NCI-H82 treated with DMSO at 0.1 percent for 48 hours (cell line): ENCODE measurements around the gene SEC23A.
"Not testable (repeated sequence)": the region's sequence is repeated elsewhere in the genome, so short reads cannot be mapped to it uniquely, and the experiment has no call there.

Source experiments
- DNase-seq: peaks from one replicate; lab custom pipeline; 2025; ENCODE audit not compliant: unreplicated experiment; lab: John Stamatoyannopoulos, UW

Gene SEC23A

GRCh38 chr14:39102969-39103957, at the start of gene SEC23A:
SEC23A (minus strand) TSS chr14:39103235; CDS start chr14:39096118, 7,117 bp downstream.
- DNase-seq: peak; percentile 55

DNA sequence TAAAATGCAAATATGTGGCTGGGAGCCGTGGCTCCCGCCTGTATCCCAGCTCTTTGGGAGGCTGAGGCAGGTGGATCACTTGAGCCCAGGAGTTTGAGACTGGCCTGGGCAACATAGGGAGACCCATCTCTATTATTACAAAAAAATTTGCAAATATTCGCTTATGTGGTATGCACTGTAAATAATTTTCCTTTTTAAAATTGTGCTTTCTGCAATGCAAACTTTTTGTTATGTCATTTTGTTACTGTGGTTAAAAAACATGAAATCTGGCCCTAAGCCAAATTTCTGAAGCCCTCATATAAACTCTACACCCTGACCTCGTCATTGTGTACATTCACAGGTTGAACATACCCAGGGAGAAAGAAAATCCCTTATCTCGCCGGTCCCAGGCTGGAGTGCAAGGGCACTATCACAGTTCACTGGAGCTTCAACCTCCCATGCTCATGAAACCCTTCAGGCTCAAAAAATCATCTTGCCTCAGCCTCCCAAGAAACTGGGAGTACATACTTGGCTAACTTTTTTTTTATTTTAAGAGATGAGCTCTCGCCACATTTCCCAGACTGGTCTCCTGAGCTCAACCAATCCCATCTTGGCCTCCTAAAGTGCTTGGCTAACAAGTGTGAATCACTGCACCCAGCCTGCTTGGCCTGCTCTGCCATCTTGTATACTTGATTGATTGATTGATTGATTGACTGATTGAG, 42.4 kb upstream of the SEC23A start:
- DNase-seq: no peak

GRCh38 chr14:39143226-39143625, 40.2 kb upstream of the SEC23A start:
- DNase-seq: not testable (repeated sequence)

DNA sequence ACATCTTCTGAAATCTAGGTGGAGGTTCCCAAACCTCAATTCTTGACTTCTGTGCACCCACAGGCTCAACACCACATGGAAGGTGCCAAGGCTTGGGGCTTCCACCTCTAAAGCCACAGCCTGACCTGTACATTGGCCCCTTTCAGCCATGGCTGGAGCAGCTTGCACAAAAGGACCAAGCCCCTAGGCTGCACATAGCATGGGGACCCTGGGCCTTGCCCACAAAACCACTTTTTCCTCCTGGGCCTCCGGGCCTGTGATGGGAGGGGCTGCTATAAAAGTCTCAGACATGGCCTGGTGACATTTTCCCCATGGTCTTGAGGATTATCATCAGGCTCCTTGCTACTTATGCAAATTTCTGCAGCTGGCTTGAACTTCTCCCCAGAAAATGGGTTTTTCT, 38.6 kb upstream of the SEC23A start:
- DNase-seq: not testable (repeated sequence)

DNA sequence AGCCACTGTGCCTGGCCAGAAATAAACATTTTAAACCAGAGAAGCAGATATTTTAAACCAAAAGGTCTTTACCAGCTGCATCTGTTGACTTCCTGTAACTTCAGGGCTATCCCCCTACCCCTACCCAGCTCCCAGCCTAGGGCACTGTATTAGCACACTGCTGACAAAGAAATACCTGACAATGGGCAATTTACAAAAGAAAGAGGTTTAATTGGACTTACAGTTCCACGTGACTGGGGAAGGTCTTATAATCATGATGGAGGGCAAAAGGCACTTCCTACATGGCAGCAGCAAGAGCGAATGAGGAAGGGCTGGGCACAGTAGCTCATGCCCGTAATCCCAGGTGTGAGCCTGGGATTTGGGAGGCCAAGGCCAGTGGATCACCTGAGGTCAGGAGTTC, 37.1 kb upstream of the SEC23A start:
- DNase-seq: no peak

- DNase-seq: no peak
Observed at GRCh38 chr14:39138440-39138839, 35.4 kb upstream of the SEC23A start.

DNA sequence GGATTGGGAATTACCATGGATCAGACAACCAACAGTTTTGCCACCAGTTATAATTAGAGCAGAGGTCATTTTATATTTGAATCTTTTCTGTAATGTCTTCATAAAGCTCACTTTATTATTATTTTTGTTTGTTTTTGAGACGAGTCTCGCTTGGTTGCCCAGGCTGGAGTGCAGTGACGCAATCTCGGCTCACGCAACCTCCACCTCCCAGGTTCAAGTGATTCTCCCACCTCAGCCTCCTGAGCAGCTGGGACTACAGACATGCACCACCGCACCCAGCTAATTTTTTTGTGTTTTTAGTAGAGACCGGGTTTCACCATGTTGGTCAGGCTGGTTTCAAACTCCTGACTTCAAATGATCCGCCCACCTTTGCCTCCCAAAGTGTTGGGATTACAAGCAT, 34.8 kb upstream of the SEC23A start:
- not testable (repeated sequence) for DNase-seq

DNA sequence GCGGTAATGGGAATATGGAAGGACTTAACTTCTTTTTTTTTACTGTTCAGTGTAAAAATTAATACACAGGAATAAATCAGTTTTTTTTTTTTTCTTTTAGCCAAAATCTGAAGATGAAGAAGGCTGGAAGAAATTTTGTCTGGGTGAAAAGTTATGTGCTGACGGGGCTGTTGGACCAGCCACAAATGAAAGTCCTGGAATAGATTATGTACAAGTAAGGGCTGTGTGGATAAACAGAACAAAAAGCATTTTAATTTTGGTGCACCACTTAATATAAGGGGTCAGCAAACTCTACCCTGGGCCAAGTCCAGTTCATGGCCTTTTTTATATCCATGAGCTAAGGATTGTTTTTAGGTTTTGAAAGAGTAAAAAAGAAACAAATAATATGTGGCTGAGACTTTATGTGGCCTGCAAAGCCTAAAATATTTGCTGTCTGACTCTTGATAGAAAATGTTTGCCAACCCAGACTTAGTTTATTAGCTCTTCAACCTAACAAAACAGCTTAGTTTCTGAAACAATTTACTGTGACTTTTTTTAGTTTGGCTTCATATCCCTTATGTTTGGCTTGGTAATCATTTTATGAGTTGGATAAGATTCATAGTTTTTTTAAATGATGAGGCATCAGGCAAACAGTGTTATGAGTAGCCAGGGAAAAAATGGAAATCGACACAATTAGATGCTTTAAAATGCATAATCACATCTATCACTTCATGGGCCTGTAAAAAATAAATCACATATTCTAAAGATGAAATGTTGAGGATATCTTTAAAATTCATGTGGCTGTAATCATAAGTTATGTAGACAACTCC, 19.5 kb upstream of the SEC23A start:
- DNase-seq: no peak

DNA sequence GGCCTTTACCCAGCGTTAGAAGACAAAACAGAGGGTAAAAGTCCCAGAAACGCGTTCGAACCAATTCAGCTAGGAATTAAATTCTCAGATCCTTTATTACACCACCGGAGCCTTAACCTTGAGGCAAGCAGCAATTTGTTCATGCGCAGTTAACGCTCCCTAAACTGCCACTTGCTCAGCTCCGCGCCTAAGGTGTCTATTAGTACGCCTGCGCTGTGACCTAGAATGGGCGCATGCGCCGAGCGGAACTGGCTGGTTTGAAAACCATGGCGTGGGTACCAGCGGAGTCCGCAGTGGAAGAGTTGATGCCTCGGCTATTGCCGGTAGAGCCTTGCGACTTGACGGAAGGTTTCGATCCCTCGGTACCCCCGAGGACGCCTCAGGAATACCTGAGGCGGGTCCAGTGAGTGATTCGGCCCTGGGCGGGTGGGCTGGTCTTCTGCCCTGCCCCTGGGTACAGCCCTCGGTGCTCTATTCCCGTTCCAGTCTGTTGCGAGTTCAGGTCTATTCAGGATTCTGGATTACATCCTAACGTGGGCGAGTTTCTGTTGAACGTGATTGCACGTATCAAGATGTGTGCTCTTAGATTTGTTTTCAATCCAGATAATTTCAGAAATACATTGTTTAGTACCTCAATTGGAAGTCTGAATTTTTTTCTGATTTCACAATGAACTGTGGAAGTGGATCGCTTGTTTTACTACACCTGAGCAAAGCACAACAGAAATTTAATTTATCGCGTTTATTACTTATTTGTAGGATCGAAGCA, 11.2 kb upstream of the SEC23A start, which contains the start of gene GEMIN2:
TSS of gene GEMIN2 (plus strand) at position 251 of the 766 bp plus-strand sequence. CDS start at position 267, 16 bp downstream.
- DNase-seq: peak; percentile 76

DNA sequence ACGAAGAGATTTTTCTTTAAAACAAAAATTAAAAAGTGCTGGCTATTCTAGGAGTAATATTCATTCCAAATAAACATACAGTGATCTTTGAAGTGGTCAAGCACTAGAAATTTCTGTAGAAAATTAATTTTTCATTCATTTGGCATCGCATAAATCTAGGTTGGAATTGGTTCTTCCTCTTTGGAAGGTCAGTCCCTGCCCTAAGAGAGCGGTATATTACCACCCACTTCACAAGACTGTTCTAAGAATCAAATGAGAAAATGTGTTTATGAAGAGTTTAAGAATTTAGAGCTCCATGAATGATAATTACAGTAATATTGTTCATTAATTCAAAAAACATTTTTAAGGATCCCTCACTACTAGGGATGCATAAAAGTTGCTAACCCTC, 10.6 kb upstream of the SEC23A start:
- no peak for DNase-seq

GRCh38 chr14:39109893-39110715, 7.1 kb upstream of the SEC23A start:
- no peak for DNase-seq

- DNase-seq: no peak
Observed at GRCh38 chr14:39108791-39109190, 5.8 kb upstream of the SEC23A start.

DNA sequence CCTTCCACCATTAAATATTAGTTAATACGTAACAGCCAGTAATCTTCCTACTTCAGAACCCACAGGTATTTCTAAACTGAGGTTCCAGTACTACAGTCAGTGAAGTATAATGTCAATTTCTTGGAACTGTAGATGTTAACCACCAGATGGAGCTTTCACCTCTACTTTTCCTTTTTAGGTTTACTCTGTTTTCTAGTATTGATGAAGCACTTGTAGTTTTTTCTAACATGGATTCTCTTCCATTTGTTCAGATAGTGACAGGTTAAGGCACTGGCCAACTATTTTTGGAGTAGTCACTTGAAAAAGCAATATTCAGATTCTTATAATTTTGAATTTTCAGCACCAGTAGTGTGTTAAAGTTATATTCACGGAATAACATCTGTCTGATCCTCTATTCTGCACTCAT, 4.6 kb upstream of the SEC23A start:
- no peak for DNase-seq

DNA sequence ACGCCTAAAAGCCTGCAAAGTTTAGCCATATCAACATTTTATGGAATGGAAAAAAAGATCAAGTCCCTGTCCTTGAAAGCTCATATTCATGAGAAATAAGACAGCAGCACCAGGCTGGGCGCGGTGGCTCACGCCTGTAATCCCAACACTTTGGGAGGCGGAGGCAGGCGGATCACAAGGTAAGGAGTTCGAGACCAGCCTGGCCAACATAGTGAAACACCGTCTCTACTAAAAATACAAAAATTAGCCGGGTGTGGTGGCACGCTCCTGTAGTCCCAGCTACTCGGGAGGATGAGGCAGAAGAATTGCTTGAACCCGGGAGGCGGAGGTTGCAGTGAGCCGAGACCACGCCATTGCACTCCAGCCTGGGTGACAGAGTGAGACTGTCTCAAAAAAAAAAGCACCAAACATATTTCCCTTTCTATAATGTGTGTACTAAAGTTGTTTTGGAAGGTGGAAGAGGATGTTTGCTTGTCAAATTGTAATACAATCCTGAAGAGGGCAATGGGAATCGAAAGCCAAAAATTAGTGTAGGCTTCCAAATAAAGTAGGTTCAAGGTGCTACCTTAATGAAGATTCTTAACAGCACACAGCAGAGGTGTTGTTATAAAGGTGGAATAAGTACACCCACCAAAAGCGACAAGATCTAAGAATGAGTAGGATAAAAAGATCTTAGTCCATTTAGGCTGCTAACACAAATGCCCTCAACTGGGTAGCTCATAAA, 1.2 kb upstream of the SEC23A start:
- not testable (repeated sequence) for DNase-seq

DNA sequence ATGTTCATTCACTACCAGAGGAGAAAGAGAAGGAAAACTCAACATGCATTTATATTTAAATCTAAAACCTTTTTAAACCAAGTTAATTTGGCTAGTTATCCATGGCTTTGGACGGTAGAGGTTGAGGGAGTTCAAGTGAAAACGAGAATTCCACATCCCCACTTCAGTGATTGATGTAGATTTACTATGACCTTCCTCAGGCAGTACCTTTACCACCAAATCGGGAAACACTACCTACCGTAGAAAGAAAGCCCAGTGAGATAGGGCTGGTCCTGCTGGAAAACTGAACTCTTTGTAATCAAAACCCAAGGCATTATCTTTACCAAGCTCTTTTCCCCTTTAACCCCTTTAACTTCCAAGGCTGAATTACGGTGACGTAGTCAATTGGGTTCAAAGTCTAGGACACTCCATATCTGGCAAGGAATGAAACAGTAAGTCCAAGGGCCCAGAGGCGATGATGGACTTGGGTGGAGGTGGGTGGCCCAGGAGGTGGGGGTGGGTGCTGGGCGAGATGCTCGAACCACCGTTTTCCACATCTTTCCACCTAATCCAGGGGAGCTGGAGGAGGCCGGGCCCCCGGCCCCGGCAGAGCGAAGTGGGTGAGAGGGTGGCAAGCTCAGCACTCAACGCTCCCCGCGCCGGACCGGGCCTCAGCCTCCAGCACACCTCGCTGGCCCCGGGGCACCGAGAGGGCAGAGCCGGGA, 618 bp downstream of the SEC23A start:
- DNase-seq: no peak

GRCh38 chr14:39099748-39100147, 3.3 kb downstream of the SEC23A start:
- no peak for DNase-seq

- DNase-seq: not testable (repeated sequence)
Observed at GRCh38 chr14:39099215-39099614, 3.8 kb downstream of the SEC23A start.

- DNase-seq: no peak
Observed at GRCh38 chr14:39097159-39097558, 5.9 kb downstream of the SEC23A start.
